ENCODE data around the gene STIP1.
A peak's percentile ranks its signal among the peaks of the same experiment; 100 is the strongest.

- TF ChIP-seq FOXM1 (IDR thresholded peaks at IDR 0.05; ENCODE audit: borderline replicate concordance, low read depth) = no peak
- TF ChIP-seq NFIC (IDR thresholded peaks at IDR 0.05) = peak; percentile 17; the same call in 1 of the 2 replicates
- no peak for TF ChIP-seq TAF1 (IDR thresholded peaks at IDR 0.05; ENCODE audit: low read depth)
- no peak for TF ChIP-seq EP300 (IDR thresholded peaks at IDR 0.05; ENCODE audit: borderline replicate concordance)
- no peak for TF ChIP-seq EGR1 (IDR thresholded peaks at IDR 0.05)
- TF ChIP-seq RAD21 (IDR thresholded peaks at IDR 0.05; ENCODE audit: low read depth) = peak; percentile 81
- TF ChIP-seq MAX (IDR thresholded peaks at IDR 0.05) = no peak
- no peak for TF ChIP-seq REST (IDR thresholded peaks at IDR 0.05; ENCODE audit: low read depth)
- no peak for TF ChIP-seq CREB1 (IDR thresholded peaks at IDR 0.05; ENCODE audit: low read depth)
Measured at GRCh38 chr11:64152841-64153691, 32.9 kb upstream of the STIP1 start.

Data from Ishikawa (cell line).